SK-N-SH (cell line): ENCODE measurements around the gene OAS2. TPM values are rescaled to one million over a fixed set of nuclear protein-coding genes. Genes with fewer than 3 reads are reported as not detected.
A peak's percentile ranks its signal among the peaks of the same experiment; 100 is the strongest.

Experiments
- CTCF ChIA-PET: fragments of 300-600, 350-600 bp; formaldehyde crosslinking; extraction: SDS; loops from one replicate; lab custom pipeline; 2021; lab: Yijun Ruan, JAX
- POLR2A ChIA-PET: fragments of 350-600 bp; sonication (Branson Sonifier 250); formaldehyde crosslinking; extraction: SDS; loops from one replicate; lab custom pipeline; 2020; ENCODE audit warnings: antibody characterized with exemption, inconsistent platforms; lab: Yijun Ruan, JAX
- DNase-seq: peaks from one replicate; pipeline ENCODE4 v3.0.0; 2012
- H2AFZ ChIP-seq: fragments of 200-600 bp; sonication (generic); 2 replicates; pipeline ENCODE4 v1.8.1; 2016; ENCODE audit warnings: antibody characterized with exemption, mild to moderate bottlenecking, low read depth
- H3F3A ChIP-seq: fragments of 200-600 bp; sonication (generic); replicated peaks from 2 replicates; pipeline ENCODE3; 2016; ENCODE audit warnings: antibody characterized with exemption, mild to moderate bottlenecking; ENCODE audit not compliant: insufficient read depth
- H3K27ac ChIP-seq, 2 experiments: fragments of 200-500 bp in 1 of 2; fragments of 200-600 bp in 1 of 2; sonication (Bioruptor generic) in 1 of 2; sonication (generic), shearing (Covaris generic) in 1 of 2; 2 replicates each; pipeline versions ENCODE4 v1.5.1 to v1.6.1; 2014 to 2016; ENCODE audit warnings: low read depth in 2 of 2, inconsistent platforms in 1 of 2, low read length in 1 of 2, mild to moderate bottlenecking in 1 of 2, mixed read lengths in 1 of 2
- H3K27me3 ChIP-seq: fragments of 200-600 bp; sonication (generic), shearing (Covaris generic); 2 replicates; pipeline ENCODE4 v1.6.1; 2016; ENCODE audit warnings: mixed run types; ENCODE audit not compliant: insufficient read depth
- H3K36me3 ChIP-seq, 2 experiments: fragments of 200-500 bp in 1 of 2; fragments of 200-600 bp in 1 of 2; sonication (Bioruptor generic) in 1 of 2; sonication (generic) in 1 of 2; replicated peaks in 1 of 2; 2 replicates each; pipeline versions ENCODE3 to v1.5.1; 2014 to 2016; ENCODE audit warnings: low read length in 1 of 2, mild to moderate bottlenecking in 1 of 2; ENCODE audit not compliant: insufficient read depth in 2 of 2, control insufficient read depth in 1 of 2
- H3K4me1 ChIP-seq, 2 experiments: fragments of 200-500 bp in 1 of 2; fragments of 200-600 bp in 1 of 2; sonication (Bioruptor generic) in 1 of 2; sonication (generic), shearing (Covaris generic) in 1 of 2; 2 replicates each; pipeline versions ENCODE4 v1.5.1 to v1.6.1; 2014 to 2016; ENCODE audit warnings: low read depth in 1 of 2, low read length in 1 of 2, mixed run types in 1 of 2; ENCODE audit not compliant: insufficient read depth in 2 of 2, control insufficient read depth in 1 of 2
- H3K4me2 ChIP-seq: fragments of 200-600 bp; sonication (generic), shearing (Covaris generic); 2 replicates; pipeline ENCODE4 v1.6.1; 2017; ENCODE audit warnings: mixed run types
- H3K4me3 ChIP-seq, 2 experiments: fragments of 200-500 bp in 1 of 2; fragments of 200-600 bp in 1 of 2; sonication (Bioruptor generic) in 1 of 2; sonication (generic), shearing (Covaris generic) in 1 of 2; 2 replicates each; pipeline versions ENCODE4 v1.5.1 to v1.8.1; 2014 to 2016; ENCODE audit warnings: low read depth in 2 of 2, inconsistent platforms in 1 of 2, low read length in 1 of 2, mild to moderate bottlenecking in 1 of 2, mixed read lengths in 1 of 2, moderate library complexity in 1 of 2
- H3K79me2 ChIP-seq: fragments of 200-600 bp; sonication (generic); 2 replicates; pipeline ENCODE4 v1.8.1; 2017; ENCODE audit warnings: mild to moderate bottlenecking; ENCODE audit not compliant: insufficient read depth
- H3K9ac ChIP-seq: fragments of 200-600 bp; sonication (generic); 2 replicates; pipeline ENCODE4 v1.6.1; 2017; ENCODE audit warnings: mixed run types
- H3K9me2 ChIP-seq: fragments of 200-600 bp; sonication (generic); 2 replicates; pipeline ENCODE4 v1.6.1; 2017; ENCODE audit warnings: mixed run types
- H3K9me3 ChIP-seq: fragments of 200-600 bp; sonication (generic); 2 replicates; pipeline ENCODE4 v1.6.1; 2017; ENCODE audit warnings: mixed run types, mild to moderate bottlenecking, moderate library complexity
- H4K20me1 ChIP-seq: fragments of 200-600 bp; sonication (generic); 2 replicates; pipeline ENCODE4 v1.6.1; 2017; ENCODE audit warnings: mild to moderate bottlenecking, mixed run types; ENCODE audit not compliant: insufficient read depth
- CHD2 ChIP-seq: fragments of 150-350 bp; IDR thresholded peaks from 2 replicates; pipeline ENCODE4 v1.6.1; 2018; ENCODE audit warnings: low read length; ENCODE audit not compliant: partially characterized antibody
- ELF1 ChIP-seq: IDR thresholded peaks from 2 replicates; pipeline ENCODE4 v1.4.0; 2012
- EZH2phosphoT487 ChIP-seq: fragments of 200-600 bp; sonication (generic); IDR thresholded peaks from 2 replicates; pipeline ENCODE4 v1.6.1; 2017; ENCODE audit warnings: low read depth, mixed run types, mild to moderate bottlenecking, antibody characterized with exemption, moderate library complexity, borderline replicate concordance
- GABPA ChIP-seq: IDR thresholded peaks from 2 replicates; pipeline ENCODE4 v1.4.0; 2012; ENCODE audit warnings: low read depth, mild to moderate bottlenecking
- GATA2 ChIP-seq: sonication (generic); formaldehyde crosslinking; IDR thresholded peaks from 2 replicates; pipeline ENCODE4 v1.5.0; 2020; ENCODE audit warnings: mild to moderate bottlenecking, missing genetic modification reagents
- JUND ChIP-seq: IDR thresholded peaks from 2 replicates; pipeline ENCODE4 v1.4.0; 2012
- MEF2A ChIP-seq: IDR thresholded peaks from 2 replicates; pipeline ENCODE4 v1.4.0; 2012; ENCODE audit warnings: low read depth, borderline replicate concordance
- MXI1 ChIP-seq: IDR thresholded peaks from 2 replicates; pipeline ENCODE4 v1.6.1; 2012; ENCODE audit warnings: mild to moderate bottlenecking, low read depth, low read length, improper control_type of control experiment
- NFIC ChIP-seq: IDR thresholded peaks from 2 replicates; pipeline ENCODE4 v1.4.0; 2012; ENCODE audit warnings: borderline replicate concordance
- NRF1 ChIP-seq: IDR thresholded peaks from 2 replicates; pipeline ENCODE4 v1.6.1; 2012; ENCODE audit warnings: low read depth, mild to moderate bottlenecking, low read length
- POLR2AphosphoS5 ChIP-seq: IDR thresholded peaks from 2 replicates; pipeline ENCODE4 v1.6.1; 2012; ENCODE audit warnings: low read depth, low read length
- RAD21 ChIP-seq: IDR thresholded peaks from 2 replicates; pipeline ENCODE4 v1.6.1; 2012; ENCODE audit warnings: mild to moderate bottlenecking, low read length
- RFX5 ChIP-seq: IDR thresholded peaks from 2 replicates; pipeline ENCODE4 v1.6.1; 2012; ENCODE audit warnings: mild to moderate bottlenecking, improper control_type of control experiment, low read length
- RXRA ChIP-seq: IDR thresholded peaks from 2 replicates; pipeline ENCODE4 v1.4.0; 2012; ENCODE audit warnings: low read depth, mild to moderate bottlenecking, borderline replicate concordance
- SMC3 ChIP-seq: IDR thresholded peaks from 2 replicates; pipeline ENCODE4 v1.6.1; 2012; ENCODE audit warnings: low read depth, low read length, improper control_type of control experiment
- TAF1 ChIP-seq: IDR thresholded peaks from 2 replicates; pipeline ENCODE4 v1.6.1; 2012; ENCODE audit warnings: low read depth, mild to moderate bottlenecking, low read length, moderate library complexity, borderline replicate concordance
- YY1 ChIP-seq: IDR thresholded peaks from 2 replicates; pipeline ENCODE4 v1.4.0; 2012; ENCODE audit warnings: low read depth, mild to moderate bottlenecking
- WGBS: methylation state at CpG from one replicate; pipeline ENCODE4 v1.1.6; 2017; ENCODE audit warnings: low lambda C conversion rate; 5-methylcytosine and 5-hydroxymethylcytosine counted together
- polyA plus RNA-seq, 3 experiments: library from polyadenylated mRNA; depleted of rRNA; stranded (reverse); fragments of >200 nt; gene quantifications; 2 replicates each; pipeline ENCODE4 v1.2.3, GENCODE V29; 2012
- TF ChIP-seq, protein P1 (sequence below): IDR thresholded peaks from 2 replicates; pipeline ENCODE4; 2012
- TF ChIP-seq, protein P2 (sequence below): IDR thresholded peaks from 2 replicates; pipeline ENCODE4 v1.4.0; 2012; ENCODE audit warnings: low read depth, borderline replicate concordance
- TF ChIP-seq, protein P3 (sequence below): IDR thresholded peaks from 2 replicates; pipeline ENCODE4 v1.4.0; 2012; ENCODE audit warnings: low read depth
- TF ChIP-seq, protein P4 (sequence below): fragments of 150-350 bp; IDR thresholded peaks from 2 replicates; pipeline ENCODE4 v1.6.1; 2017; ENCODE audit warnings: antibody characterized with exemption, low read length, low read depth, borderline replicate concordance
- TF ChIP-seq, protein P5 (sequence below): fragments of 200-600 bp; sonication (generic); IDR thresholded peaks from 2 replicates; pipeline ENCODE4 v1.6.1; 2017; ENCODE audit warnings: antibody characterized with exemption, mild to moderate bottlenecking, moderate library complexity

OAS2 gene
- polyA plus RNA-seq, 1 of the 3 experiments (the other 2 are of a cell fraction): not detected

DNA sequence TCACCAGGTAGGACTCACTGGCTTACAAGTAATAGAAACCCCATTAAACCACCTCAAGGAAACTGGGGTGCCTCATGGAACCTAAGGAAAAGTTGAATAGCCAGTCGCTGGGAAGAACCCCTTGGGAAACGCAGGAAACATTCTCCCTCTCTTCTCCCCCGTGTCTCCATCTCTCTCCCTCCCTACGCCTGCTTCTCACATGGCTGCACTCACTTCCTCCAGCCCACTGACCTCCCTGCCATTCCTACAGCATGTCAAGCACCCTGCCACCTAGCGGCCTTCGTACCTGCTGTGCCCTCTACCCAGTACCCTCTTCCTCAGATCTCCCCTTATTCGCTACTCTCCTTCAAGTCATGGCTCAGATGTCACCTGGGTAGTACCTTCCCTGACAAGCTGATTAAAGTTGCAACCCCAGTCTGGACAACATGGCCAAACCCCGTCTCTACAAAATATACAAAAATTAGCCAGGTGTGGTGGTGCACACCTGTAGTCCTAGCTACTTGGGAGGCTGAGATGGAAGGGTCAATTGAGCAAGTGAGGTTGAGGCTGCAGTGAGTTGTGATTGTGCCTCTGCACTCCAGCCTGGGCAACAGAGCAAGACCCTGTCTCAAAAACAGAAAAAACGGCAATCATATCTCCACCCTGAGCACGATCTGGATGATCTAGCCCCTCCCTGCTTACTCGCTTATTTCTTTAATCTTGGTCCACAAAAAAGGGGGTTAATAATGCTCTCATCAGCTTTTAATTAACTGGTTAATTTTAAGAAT is 71.8 kb downstream of the OAS2 start:
- WGBS: 56% methylated on average over 11 of the region's 11 CpGs
- Histone ChIP-seq H3K9me3 (no peaks in the 10 kb centered on the region), H3K27me3 (peaks cover 11% of the 10 kb centered on the region; the same call in 1 of the 2 replicates), H3F3A (no peaks in the 10 kb centered on the region), H3K36me3 (no peaks in the 10 kb centered on the region), H3K4me3 (no peak overlapping the region), H3K4me1 (no peaks in the 10 kb centered on the region), H2AFZ (no peak overlapping the region), H3K4me2 (no peak overlapping the region), H3K79me2 (no peaks in the 10 kb centered on the region), H4K20me1 (no peaks in the 10 kb centered on the region), H3K27ac (no peak overlapping the region), H3K9me2 (no peaks in the 10 kb centered on the region), H3K9ac (no peak overlapping the region)
- ChIA-PET CTCF (interaction anchor here (0.7 to 4.8 kb wide), 17 partner anchors 8 to 599 kb away, joined by 3 to 113 read pairs (median 7); partner anchors contain the start of genes CFAP73 and DTX1), POLR2A (no interaction called here)
- DNase-seq: peak; percentile 70
- no peak for TF ChIP-seq JUND
- no peak for TF ChIP-seq RFX5
- no peak for TF ChIP-seq EZH2phosphoT487
- TF ChIP-seq, protein P1, sequence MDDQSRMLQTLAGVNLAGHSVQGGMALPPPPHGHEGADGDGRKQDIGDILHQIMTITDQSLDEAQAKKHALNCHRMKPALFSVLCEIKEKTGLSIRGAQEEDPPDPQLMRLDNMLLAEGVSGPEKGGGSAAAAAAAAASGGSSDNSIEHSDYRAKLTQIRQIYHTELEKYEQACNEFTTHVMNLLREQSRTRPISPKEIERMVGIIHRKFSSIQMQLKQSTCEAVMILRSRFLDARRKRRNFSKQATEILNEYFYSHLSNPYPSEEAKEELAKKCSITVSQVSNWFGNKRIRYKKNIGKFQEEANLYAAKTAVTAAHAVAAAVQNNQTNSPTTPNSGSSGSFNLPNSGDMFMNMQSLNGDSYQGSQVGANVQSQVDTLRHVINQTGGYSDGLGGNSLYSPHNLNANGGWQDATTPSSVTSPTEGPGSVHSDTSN: no peak
- no peak for TF ChIP-seq GATA2
- TF ChIP-seq RXRA: no peak
- TF ChIP-seq, protein P2, sequence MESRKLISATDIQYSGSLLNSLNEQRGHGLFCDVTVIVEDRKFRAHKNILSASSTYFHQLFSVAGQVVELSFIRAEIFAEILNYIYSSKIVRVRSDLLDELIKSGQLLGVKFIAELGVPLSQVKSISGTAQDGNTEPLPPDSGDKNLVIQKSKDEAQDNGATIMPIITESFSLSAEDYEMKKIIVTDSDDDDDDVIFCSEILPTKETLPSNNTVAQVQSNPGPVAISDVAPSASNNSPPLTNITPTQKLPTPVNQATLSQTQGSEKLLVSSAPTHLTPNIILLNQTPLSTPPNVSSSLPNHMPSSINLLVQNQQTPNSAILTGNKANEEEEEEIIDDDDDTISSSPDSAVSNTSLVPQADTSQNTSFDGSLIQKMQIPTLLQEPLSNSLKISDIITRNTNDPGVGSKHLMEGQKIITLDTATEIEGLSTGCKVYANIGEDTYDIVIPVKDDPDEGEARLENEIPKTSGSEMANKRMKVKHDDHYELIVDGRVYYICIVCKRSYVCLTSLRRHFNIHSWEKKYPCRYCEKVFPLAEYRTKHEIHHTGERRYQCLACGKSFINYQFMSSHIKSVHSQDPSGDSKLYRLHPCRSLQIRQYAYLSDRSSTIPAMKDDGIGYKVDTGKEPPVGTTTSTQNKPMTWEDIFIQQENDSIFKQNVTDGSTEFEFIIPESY: no peak
- TF ChIP-seq, protein P3, sequence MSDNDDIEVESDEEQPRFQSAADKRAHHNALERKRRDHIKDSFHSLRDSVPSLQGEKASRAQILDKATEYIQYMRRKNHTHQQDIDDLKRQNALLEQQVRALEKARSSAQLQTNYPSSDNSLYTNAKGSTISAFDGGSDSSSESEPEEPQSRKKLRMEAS: no peak
- TF ChIP-seq, protein P4, sequence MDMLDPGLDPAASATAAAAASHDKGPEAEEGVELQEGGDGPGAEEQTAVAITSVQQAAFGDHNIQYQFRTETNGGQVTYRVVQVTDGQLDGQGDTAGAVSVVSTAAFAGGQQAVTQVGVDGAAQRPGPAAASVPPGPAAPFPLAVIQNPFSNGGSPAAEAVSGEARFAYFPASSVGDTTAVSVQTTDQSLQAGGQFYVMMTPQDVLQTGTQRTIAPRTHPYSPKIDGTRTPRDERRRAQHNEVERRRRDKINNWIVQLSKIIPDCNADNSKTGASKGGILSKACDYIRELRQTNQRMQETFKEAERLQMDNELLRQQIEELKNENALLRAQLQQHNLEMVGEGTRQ: no peak
- TF ChIP-seq MXI1: 0 out of 2 replicates have a peak, but pooled peaks have one; percentile 34
- TF ChIP-seq ELF1: no peak
- TF ChIP-seq NFIC: no peak
- no peak for TF ChIP-seq POLR2AphosphoS5
- TF ChIP-seq SMC3: peak; percentile 27; the same call in 1 of the 2 replicates
- TF ChIP-seq MEF2A: no peak
- TF ChIP-seq RAD21: peak; percentile 33; the same call in 1 of the 2 replicates
- TF ChIP-seq GABPA: no peak
- TF ChIP-seq TAF1: no peak
- TF ChIP-seq NRF1: no peak
- no peak for TF ChIP-seq CHD2
- no peak for TF ChIP-seq YY1
- TF ChIP-seq, protein P5, sequence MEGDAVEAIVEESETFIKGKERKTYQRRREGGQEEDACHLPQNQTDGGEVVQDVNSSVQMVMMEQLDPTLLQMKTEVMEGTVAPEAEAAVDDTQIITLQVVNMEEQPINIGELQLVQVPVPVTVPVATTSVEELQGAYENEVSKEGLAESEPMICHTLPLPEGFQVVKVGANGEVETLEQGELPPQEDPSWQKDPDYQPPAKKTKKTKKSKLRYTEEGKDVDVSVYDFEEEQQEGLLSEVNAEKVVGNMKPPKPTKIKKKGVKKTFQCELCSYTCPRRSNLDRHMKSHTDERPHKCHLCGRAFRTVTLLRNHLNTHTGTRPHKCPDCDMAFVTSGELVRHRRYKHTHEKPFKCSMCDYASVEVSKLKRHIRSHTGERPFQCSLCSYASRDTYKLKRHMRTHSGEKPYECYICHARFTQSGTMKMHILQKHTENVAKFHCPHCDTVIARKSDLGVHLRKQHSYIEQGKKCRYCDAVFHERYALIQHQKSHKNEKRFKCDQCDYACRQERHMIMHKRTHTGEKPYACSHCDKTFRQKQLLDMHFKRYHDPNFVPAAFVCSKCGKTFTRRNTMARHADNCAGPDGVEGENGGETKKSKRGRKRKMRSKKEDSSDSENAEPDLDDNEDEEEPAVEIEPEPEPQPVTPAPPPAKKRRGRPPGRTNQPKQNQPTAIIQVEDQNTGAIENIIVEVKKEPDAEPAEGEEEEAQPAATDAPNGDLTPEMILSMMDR: peak; percentile 42
